Measurements from ENCODE around the gene INMT. TPM values are rescaled to one million over a fixed set of nuclear protein-coding genes. Genes with fewer than 3 reads are reported as not detected.

INMT gene
- total and polyA plus RNA-seq, 2 of the 13 experiments (the other 11 are each of a cell fraction or from before 2014, with no cell fraction given), result not detected

DNA sequence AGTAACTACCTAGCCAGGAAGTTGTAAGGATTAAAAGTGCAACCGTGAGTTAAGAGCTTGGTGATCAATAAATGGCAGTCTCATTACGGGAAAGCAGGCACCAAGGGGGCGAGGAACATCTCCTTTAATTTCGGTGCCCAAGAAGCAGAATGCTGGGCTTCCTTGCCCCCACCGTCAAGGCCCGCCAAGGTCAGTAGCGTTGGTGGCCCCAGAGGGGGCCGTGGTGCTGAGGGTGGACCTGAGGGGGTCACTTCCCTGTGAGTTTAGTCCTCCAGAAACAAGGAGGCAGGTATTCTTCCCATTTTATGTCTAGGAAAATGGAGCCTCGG, 18.9 kb downstream of the INMT start (continued):
- TF ChIP-seq, protein P1, sequence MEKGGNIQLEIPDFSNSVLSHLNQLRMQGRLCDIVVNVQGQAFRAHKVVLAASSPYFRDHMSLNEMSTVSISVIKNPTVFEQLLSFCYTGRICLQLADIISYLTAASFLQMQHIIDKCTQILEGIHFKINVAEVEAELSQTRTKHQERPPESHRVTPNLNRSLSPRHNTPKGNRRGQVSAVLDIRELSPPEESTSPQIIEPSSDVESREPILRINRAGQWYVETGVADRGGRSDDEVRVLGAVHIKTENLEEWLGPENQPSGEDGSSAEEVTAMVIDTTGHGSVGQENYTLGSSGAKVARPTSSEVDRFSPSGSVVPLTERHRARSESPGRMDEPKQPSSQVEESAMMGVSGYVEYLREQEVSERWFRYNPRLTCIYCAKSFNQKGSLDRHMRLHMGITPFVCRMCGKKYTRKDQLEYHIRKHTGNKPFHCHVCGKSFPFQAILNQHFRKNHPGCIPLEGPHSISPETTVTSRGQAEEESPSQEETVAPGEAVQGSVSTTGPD (CRISPR knock-in tag; IDR thresholded peaks at IDR 0.05), result no peak
- TF ChIP-seq, protein P2, sequence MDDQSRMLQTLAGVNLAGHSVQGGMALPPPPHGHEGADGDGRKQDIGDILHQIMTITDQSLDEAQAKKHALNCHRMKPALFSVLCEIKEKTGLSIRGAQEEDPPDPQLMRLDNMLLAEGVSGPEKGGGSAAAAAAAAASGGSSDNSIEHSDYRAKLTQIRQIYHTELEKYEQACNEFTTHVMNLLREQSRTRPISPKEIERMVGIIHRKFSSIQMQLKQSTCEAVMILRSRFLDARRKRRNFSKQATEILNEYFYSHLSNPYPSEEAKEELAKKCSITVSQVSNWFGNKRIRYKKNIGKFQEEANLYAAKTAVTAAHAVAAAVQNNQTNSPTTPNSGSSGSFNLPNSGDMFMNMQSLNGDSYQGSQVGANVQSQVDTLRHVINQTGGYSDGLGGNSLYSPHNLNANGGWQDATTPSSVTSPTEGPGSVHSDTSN (CRISPR knock-in tag; IDR thresholded peaks at IDR 0.05; ENCODE audit: borderline replicate concordance), result no peak
- no peak for TF ChIP-seq RFXAP (CRISPR knock-in tag; IDR thresholded peaks at IDR 0.05; ENCODE audit: borderline replicate concordance)
- TF ChIP-seq THYN1 (CRISPR knock-in tag; IDR thresholded peaks at IDR 0.05; ENCODE audit: borderline replicate concordance, low read depth), result no peak
- no peak for TF ChIP-seq ZNF572 (CRISPR knock-in tag; IDR thresholded peaks at IDR 0.05)
- TF ChIP-seq, protein P3, sequence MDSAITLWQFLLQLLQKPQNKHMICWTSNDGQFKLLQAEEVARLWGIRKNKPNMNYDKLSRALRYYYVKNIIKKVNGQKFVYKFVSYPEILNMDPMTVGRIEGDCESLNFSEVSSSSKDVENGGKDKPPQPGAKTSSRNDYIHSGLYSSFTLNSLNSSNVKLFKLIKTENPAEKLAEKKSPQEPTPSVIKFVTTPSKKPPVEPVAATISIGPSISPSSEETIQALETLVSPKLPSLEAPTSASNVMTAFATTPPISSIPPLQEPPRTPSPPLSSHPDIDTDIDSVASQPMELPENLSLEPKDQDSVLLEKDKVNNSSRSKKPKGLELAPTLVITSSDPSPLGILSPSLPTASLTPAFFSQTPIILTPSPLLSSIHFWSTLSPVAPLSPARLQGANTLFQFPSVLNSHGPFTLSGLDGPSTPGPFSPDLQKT (CRISPR knock-in tag; IDR thresholded peaks at IDR 0.05; ENCODE audit: borderline replicate concordance), result no peak

DNA sequence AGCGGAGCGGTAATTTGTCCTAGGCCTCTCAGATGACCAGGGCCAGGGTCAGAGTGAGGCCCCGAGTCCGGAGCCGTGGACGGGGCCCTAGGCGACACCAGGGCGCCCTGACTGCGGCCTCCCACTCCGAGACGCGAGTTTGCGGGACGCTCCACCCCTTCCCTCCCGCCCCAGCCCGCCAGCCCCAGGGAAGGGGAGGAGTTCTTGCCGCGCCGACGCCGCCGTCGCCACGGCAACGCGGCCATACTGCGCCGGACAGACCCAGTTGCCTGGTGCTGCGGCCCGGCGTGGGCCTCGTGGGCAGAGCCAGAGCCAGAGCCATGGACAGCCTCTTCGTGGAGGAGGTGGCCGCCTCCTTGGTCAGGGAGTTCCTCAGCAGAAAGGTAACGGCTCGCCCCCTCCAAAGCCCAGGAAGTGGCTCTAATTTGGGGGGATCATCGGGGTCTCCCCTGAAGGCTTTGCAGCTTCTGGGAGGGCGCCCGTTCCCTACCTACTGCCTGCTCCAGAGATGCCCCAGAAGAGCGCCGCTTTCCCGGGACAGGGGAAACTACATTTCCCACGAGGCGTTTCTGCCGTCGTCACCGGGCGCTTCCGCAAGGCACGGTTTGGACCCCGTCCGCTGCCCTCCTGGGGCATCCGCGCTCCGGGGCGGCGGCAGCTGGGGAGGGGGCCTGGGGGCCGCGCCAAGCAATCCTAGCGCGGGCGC, 19.4 kb downstream of the INMT start, which contains the start of gene MINDY4:
Gene MINDY4 (plus strand): TSS at position 244 of the 706 bp plus-strand sequence. CDS start 77 bp downstream, at position 321.
- H3K9me3 ChIP-seq (ENCODE audit: low read length), result no peaks in the 10 kb centered on the region
- peak within 1 kb of the TSS; percentile 50 to 59 (median 55); a peak in 5 of 6 replicates for H3K4me3 ChIP-seq (replicated peaks in 1 of 3; ENCODE audit: insufficient read depth in 1 of 3, low read depth in 2 of 3, low read length in 3 of 3)
- peak; percentile 86 for ATAC-seq
- TF ChIP-seq TCF7L2 (IDR thresholded peaks at IDR 0.05; ENCODE audit: low read depth, low read length), result no peak
- TF ChIP-seq, protein P4, sequence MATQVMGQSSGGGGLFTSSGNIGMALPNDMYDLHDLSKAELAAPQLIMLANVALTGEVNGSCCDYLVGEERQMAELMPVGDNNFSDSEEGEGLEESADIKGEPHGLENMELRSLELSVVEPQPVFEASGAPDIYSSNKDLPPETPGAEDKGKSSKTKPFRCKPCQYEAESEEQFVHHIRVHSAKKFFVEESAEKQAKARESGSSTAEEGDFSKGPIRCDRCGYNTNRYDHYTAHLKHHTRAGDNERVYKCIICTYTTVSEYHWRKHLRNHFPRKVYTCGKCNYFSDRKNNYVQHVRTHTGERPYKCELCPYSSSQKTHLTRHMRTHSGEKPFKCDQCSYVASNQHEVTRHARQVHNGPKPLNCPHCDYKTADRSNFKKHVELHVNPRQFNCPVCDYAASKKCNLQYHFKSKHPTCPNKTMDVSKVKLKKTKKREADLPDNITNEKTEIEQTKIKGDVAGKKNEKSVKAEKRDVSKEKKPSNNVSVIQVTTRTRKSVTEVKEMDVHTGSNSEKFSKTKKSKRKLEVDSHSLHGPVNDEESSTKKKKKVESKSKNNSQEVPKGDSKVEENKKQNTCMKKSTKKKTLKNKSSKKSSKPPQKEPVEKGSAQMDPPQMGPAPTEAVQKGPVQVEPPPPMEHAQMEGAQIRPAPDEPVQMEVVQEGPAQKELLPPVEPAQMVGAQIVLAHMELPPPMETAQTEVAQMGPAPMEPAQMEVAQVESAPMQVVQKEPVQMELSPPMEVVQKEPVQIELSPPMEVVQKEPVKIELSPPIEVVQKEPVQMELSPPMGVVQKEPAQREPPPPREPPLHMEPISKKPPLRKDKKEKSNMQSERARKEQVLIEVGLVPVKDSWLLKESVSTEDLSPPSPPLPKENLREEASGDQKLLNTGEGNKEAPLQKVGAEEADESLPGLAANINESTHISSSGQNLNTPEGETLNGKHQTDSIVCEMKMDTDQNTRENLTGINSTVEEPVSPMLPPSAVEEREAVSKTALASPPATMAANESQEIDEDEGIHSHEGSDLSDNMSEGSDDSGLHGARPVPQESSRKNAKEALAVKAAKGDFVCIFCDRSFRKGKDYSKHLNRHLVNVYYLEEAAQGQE (IDR thresholded peaks at IDR 0.05; ENCODE audit: borderline replicate concordance in 1 of 2, low read depth in 1 of 2, low read length in 2 of 2), result no peak
- TF ChIP-seq ZFY (CRISPR knock-in tag; IDR thresholded peaks at IDR 0.05), result peak; percentile 26; the same call in 1 of the 2 replicates
- no peak for TF ChIP-seq PHB2 (IDR thresholded peaks at IDR 0.05; ENCODE audit: partially characterized antibody)
- no peak for TF ChIP-seq ZNF484 (CRISPR knock-in tag; IDR thresholded peaks at IDR 0.05; ENCODE audit: borderline replicate concordance, low read depth)
- TF ChIP-seq, protein P5, sequence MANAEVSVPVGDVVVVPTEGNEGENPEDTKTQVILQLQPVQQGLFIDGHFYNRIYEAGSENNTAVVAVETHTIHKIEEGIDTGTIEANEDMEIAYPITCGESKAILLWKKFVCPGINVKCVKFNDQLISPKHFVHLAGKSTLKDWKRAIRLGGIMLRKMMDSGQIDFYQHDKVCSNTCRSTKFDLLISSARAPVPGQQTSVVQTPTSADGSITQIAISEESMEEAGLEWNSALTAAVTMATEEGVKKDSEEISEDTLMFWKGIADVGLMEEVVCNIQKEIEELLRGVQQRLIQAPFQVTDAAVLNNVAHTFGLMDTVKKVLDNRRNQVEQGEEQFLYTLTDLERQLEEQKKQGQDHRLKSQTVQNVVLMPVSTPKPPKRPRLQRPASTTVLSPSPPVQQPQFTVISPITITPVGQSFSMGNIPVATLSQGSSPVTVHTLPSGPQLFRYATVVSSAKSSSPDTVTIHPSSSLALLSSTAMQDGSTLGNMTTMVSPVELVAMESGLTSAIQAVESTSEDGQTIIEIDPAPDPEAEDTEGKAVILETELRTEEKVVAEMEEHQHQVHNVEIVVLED (CRISPR knock-in tag; IDR thresholded peaks at IDR 0.05; ENCODE audit: borderline replicate concordance), result peak; percentile 29; the same call in 1 of the 2 replicates

More for the DNA sequence above, 19.4 kb downstream of the INMT start, which contains the start of gene MINDY4:
- peaks cover 19% of the 10 kb centered on the region for H3K4me1 ChIP-seq (ENCODE audit: insufficient read depth, low read length)
- no peak within 1 kb of the TSS for H3K27ac ChIP-seq (ENCODE audit: extremely low read length, insufficient read depth, low read length)
- CTCF ChIA-PET (ENCODE audit: low intra/inter-chr PET ratio, low total read pairs), result no interaction called here
- peak within 1 kb of the TSS; percentile 33; the same call in 1 of the 2 replicates for H3K9ac ChIP-seq (ENCODE audit: insufficient read depth, low read depth, low read length)
- peaks cover 0 to 7% of the 10 kb centered on the region in 2 experiments; a peak in 1 of 5 replicates for H3K27me3 ChIP-seq (ENCODE audit: control insufficient read depth in 1 of 2, insufficient read depth in 2 of 2, low read length in 2 of 2)
- H3K4me2 ChIP-seq (ENCODE audit: low read depth, low read length), result peak within 1 kb of the TSS; percentile 63
- H2AFZ ChIP-seq (ENCODE audit: low read length), result no peak within 1 kb of the TSS
- in situ Hi-C loops (cut with HindIII; ENCODE audit: extremely low pct_ligation_motif_present, low pct_unique_long_range_greater_than_20kb) (no loop called here), intact Hi-C loops (cut with micrococcal nuclease; ENCODE audit: unreplicated experiment) (no loop called here)
- 87% methylated on average over 14 of the region's 62 CpGs for WGBS (ENCODE audit: low lambda C conversion rate)
- no peak for FAIRE-seq
- no TSS peak for BruUV-seq (replicated peaks)
- H3K79me2 ChIP-seq (ENCODE audit: insufficient read depth, low read length), result no peaks in the 10 kb centered on the region
- H4K20me1 ChIP-seq (ENCODE audit: insufficient read depth, low read length), result no peaks in the 10 kb centered on the region
- POLR2A ChIA-PET, result no interaction called here
- DNase-seq (ENCODE audit: low spot score), result no peak
- no peaks in the 10 kb centered on the region for H3K36me3 ChIP-seq (replicated peaks in 1 of 2; ENCODE audit: control insufficient read depth in 1 of 2, insufficient read depth in 2 of 2, low read length in 2 of 2)
